SIG-M5 treated with dmso at 0.1 percent for 504 hours (cell line): ENCODE results near the gene CCDC80.
A peak's percentile ranks its signal among the peaks of the same experiment; 100 is the strongest.

Source experiments
- DNase-seq: peaks from one replicate; lab custom pipeline; 2025; ENCODE audit not compliant: unreplicated experiment; lab: John Stamatoyannopoulos, UW

The CCDC80 gene, protein sequence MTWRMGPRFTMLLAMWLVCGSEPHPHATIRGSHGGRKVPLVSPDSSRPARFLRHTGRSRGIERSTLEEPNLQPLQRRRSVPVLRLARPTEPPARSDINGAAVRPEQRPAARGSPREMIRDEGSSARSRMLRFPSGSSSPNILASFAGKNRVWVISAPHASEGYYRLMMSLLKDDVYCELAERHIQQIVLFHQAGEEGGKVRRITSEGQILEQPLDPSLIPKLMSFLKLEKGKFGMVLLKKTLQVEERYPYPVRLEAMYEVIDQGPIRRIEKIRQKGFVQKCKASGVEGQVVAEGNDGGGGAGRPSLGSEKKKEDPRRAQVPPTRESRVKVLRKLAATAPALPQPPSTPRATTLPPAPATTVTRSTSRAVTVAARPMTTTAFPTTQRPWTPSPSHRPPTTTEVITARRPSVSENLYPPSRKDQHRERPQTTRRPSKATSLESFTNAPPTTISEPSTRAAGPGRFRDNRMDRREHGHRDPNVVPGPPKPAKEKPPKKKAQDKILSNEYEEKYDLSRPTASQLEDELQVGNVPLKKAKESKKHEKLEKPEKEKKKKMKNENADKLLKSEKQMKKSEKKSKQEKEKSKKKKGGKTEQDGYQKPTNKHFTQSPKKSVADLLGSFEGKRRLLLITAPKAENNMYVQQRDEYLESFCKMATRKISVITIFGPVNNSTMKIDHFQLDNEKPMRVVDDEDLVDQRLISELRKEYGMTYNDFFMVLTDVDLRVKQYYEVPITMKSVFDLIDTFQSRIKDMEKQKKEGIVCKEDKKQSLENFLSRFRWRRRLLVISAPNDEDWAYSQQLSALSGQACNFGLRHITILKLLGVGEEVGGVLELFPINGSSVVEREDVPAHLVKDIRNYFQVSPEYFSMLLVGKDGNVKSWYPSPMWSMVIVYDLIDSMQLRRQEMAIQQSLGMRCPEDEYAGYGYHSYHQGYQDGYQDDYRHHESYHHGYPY

GRCh38 chr3:112640930-112641801 lies at the start of gene CCDC80:
TSS of gene CCDC80 (minus strand) at chr3:112641143. CDS start at chr3:112639905, 1,238 bp downstream.
- no peak for DNase-seq

- DNase-seq, result no peak
These were observed 49.0 kb upstream of the CCDC80 start for GRCh38 chr3:112689989-112690388.

DNA sequence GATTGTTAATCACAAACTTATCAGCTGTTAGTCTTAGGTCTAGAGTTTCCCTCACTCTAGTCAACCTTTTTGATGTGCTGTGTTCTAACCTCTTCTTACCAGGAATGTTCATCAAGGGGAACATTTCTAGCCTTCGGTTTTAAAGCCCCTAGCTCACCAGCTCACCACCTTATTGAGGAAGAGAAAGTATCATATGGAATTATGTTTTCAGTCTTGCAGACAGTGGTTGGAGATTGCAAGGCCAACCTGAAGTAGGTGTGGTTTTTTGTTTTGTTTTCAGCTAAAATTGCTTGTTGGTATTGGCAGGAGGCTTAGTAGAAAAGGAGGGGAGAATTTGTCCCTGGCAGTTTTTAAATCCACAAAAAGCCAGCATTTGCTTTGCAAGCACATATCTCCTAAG lies 48.4 kb upstream of the CCDC80 start:
- DNase-seq, result no peak

DNA sequence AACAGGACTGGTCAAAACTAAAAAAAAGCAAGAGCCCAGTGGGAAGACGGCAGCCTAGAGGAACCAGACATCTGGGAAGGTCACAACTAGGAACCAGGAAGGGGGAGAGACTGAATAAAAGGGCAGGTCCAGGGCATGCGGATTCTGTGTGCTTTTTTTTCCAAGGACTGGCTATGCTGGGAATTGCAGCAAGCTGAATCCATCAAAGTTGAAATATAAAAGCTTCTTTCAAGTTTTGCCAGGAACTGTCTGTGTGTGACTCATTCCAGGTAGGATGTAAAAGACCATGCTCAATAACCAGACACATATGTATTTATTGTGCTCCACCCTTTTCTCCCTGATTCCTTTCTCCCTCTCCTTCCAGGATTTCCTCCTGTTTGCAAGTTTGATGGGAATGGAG lies 47.9 kb upstream of the CCDC80 start:
- DNase-seq, result no peak

GRCh38 chr3:112688085-112688769 lies 47.3 kb upstream of the CCDC80 start:
- no peak for DNase-seq

GRCh38 chr3:112687616-112688015 lies 46.7 kb upstream of the CCDC80 start:
- DNase-seq, result no peak

GRCh38 chr3:112687211-112687610 lies 46.3 kb upstream of the CCDC80 start:
- DNase-seq, result no peak

- DNase-seq, result no peak
These were observed 45.2 kb upstream of the CCDC80 start for GRCh38 chr3:112685956-112686799.

- no peak for DNase-seq
These were observed 44.5 kb upstream of the CCDC80 start for GRCh38 chr3:112685420-112685819.

- DNase-seq, result no peak
These were observed 41.4 kb upstream of the CCDC80 start for GRCh38 chr3:112682361-112682760.

GRCh38 chr3:112681822-112682325 lies 40.9 kb upstream of the CCDC80 start:
- no peak for DNase-seq

- DNase-seq, result peak; percentile 99
These were observed 35.8 kb upstream of the CCDC80 start for GRCh38 chr3:112676659-112677234.

DNA sequence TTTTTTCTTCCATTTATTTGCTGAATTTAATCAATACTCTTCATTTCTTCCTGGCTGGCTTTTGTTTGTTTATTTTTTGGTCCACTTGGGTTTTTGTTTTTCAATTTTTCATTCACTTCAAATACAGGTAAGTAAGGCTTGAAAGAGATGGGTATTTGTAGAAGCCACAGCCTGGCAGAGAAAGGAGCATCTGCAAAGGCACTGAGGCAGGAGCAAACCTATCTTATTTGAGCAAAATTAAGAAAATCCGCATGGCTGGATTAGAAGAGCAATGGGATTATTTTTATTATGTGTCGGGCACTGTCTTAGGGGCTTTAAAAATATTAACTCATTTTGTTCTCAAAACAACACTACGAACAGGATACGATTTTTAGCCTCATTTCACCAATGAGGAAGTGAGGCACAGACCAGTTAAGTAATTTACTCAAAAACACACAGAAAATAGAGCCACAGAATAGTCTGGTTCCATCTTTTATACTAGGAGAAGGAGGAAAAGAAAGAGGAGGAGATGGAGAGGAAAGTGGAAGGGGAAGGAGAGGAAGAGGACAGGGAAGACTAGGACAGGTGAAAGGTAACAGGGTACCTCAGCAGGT lies 35.1 kb upstream of the CCDC80 start:
- peak; percentile 38 for DNase-seq

- DNase-seq, result no peak
These were observed 34.4 kb upstream of the CCDC80 start for GRCh38 chr3:112675349-112675748.

DNA sequence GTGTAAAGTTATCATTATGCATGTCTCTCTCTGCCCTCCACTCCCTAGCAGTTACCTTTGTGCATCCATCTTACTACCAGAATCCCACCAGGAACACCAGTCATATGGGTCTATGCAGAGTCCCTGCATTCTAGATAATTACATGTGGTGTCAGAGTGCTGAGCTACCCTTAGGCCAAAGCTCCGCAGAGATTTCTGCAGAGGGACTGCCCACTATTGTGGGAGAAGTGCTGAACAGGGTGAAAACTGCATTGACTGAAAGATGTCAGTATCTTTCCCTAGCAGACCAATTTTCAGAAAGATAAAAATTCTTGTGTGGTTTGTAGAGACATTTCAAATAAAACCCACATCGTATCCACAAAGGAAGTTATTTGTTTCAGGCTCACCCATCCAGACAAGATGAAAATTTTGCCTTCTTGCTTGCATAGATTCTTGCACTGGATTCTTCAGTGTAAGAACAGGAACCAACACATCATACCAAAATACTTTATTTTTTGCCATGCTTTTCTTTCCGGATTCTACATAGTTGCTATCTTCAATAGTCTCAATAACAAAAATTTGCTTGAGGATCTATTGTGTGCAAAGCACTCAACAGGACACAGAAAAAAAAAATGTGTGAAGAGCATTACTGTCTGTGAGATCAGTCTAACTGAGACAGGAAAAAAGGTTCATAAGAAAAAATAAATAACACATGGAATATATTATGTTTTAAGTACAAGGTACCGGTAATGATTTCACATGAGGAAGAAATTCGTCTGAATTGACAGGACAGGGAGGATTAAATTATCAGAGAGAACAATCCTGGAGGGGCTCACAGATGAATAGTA lies 32.0 kb upstream of the CCDC80 start:
- DNase-seq, result no peak

- no peak for DNase-seq
These were observed 31.2 kb upstream of the CCDC80 start for GRCh38 chr3:112671930-112672715.

GRCh38 chr3:112670824-112671223 lies 29.9 kb upstream of the CCDC80 start:
- DNase-seq, result no peak
